Small intestine (tissue), 7 donors: ENCODE results near the gene CFAP299. TPM values are rescaled to one million over a fixed set of nuclear protein-coding genes. Genes with fewer than 3 reads are reported as not detected.

Experiments used
- DNase-seq, 2 donors: peaks; one replicate each; pipeline versions ENCODE4 v3.0.0 to v3.0.0-alpha.2; 2013
- FAIRE-seq: peaks from 2 replicates; lab custom pipeline; 2012; peaks lifted over from hg19 to GRCh38; lab: Jason Lieb, UNC
- H3K27ac ChIP-seq, 3 donors: one replicate each; pipeline ENCODE4 v1.5.1; 2013; ENCODE audit warnings: low read length in 2 of 3, mild to moderate bottlenecking in 2 of 3, control low read depth in 1 of 3, inconsistent platforms in 1 of 3, low read depth in 1 of 3, moderate library complexity in 1 of 3
- H3K27me3 ChIP-seq, 3 donors: one replicate each; pipeline ENCODE4 v1.6.1; 2013; ENCODE audit warnings: low read length in 3 of 3, inconsistent platforms in 1 of 3; ENCODE audit not compliant: control insufficient read depth in 3 of 3, insufficient read depth in 3 of 3
- H3K36me3 ChIP-seq, 3 donors: one replicate each; pipeline ENCODE4 v1.6.1; 2013; ENCODE audit warnings: low read length in 3 of 3, inconsistent platforms in 1 of 3, low read depth in 1 of 3, mild to moderate bottlenecking in 1 of 3, moderate library complexity in 1 of 3; ENCODE audit not compliant: control insufficient read depth in 3 of 3, insufficient read depth in 2 of 3
- H3K4me1 ChIP-seq, 3 donors: one replicate each; pipeline ENCODE4 v1.6.1; 2013; ENCODE audit warnings: low read length in 2 of 3, inconsistent platforms in 1 of 3, low read depth in 1 of 3, mild to moderate bottlenecking in 1 of 3, moderate library complexity in 1 of 3; ENCODE audit not compliant: control insufficient read depth in 3 of 3, insufficient read depth in 2 of 3
- H3K4me3 ChIP-seq, 3 donors: one replicate each; pipeline ENCODE4 v1.5.1; 2013; ENCODE audit warnings: low read length in 3 of 3, control low read depth in 1 of 3, inconsistent platforms in 1 of 3, low read depth in 1 of 3, mild to moderate bottlenecking in 1 of 3, moderate library complexity in 1 of 3
- H3K9me3 ChIP-seq, 2 donors: one replicate each; pipeline ENCODE4 v1.6.1; 2013; ENCODE audit warnings: low read depth in 1 of 2, low read length in 1 of 2; ENCODE audit not compliant: control insufficient read depth in 2 of 2, insufficient read depth in 1 of 2
- WGBS, 3 donors: extraction: QIAGEN DNeasy Blood & Tissue Kit; methylation state at CpG; one replicate each; pipeline ENCODE4 v1.1.7; 2013; 5-methylcytosine and 5-hydroxymethylcytosine counted together
- polyA plus RNA-seq, 4 donors: library from polyadenylated mRNA; stranded (reverse) in 3 of 4; unstranded in 1 of 4; fragments of 200-250 nt in 3 of 4; fragments of 120-200 nt in 1 of 4; gene quantifications; one replicate each; pipeline versions ENCODE4 v1.2.1 to v1.2.3, GENCODE V29; 2013
- donor health status: healthy with polysubstance abuse.
- donor health status: control.
- donor health status: control.
- donor health status: Bipolar disorder and iron deficiency.
- donor health status: healthy.

CFAP299 gene
- polyA plus RNA-seq, 4 donors, result not detected

DNA sequence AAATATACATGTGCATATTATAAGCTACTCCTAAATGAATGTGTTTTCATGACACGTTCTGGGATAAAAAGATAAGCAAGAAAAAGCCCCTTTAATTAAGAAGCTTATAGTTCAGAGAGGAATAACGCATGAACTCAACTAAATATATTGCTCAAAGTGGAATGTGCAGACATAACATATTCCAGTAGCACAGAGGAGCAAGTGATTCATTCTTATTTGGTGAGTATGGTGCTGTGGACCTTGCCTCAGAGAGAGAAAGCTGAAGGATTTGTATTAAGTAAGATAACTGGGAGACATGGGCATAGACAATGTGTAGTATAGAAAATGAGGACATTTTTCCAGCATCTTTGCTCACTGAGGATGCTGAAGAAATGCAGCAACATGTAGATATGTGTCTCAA is 76.8 kb downstream of the CFAP299 start:
- Histone ChIP-seq H3K9me3 (no peaks in the 10 kb centered on the region), H3K36me3 (no peaks in the 10 kb centered on the region), H3K27me3 (no peaks in the 10 kb centered on the region), H3K27ac (no peak overlapping the region), H3K4me3 (no peak overlapping the region), H3K4me1 (no peaks in the 10 kb centered on the region)
- FAIRE-seq (no peak), DNase-seq (peak in 1 of 2 donors; percentile 11)
- 84 to 87% (median 87%) methylated on average over 2 of the region's 2 CpGs for WGBS, 3 donors

DNA sequence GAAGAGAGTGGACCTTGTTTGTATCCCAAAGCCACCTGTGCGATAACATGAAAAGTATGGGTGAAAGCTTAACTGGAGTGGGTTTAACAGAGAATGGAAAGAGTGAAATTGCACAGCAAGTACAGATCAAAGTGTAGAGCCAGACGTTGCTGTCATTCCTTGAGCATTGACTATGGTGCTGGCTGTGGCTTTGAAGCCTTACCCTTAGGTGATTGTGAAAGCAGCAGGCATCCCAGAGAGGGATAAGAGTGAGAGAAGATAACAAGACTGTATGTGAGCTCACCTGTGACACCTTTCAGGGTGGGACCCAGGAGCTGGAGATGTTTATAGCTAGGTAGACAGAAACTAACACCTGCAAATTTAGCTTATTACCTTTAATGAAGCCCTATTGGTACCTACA is 77.6 kb downstream of the CFAP299 start:
- no peaks in the 10 kb centered on the region for H3K27me3 ChIP-seq
- no peak overlapping the region for H3K4me3 ChIP-seq
- H3K36me3 ChIP-seq, result no peaks in the 10 kb centered on the region
- DNase-seq, result peak in 1 of 2 donors; percentile 67
- H3K9me3 ChIP-seq, result no peaks in the 10 kb centered on the region
- FAIRE-seq, result no peak
- WGBS, 3 donors, result 11 to 45% (median 13%) methylated on average over 2 of the region's 2 CpGs
- H3K4me1 ChIP-seq, result no peaks in the 10 kb centered on the region
- peak overlapping the region in 1 of 3 donors; percentile 21 for H3K27ac ChIP-seq

GRCh38 chr4:80417019-80417418 is 81.5 kb downstream of the CFAP299 start:
- FAIRE-seq, result no peak
- H3K4me1 ChIP-seq, result no peaks in the 10 kb centered on the region
- H3K36me3 ChIP-seq, result no peaks in the 10 kb centered on the region
- WGBS, 3 donors, result 91 to 94% (median 93%) methylated on average over 2 of the region's 2 CpGs
- H3K27ac ChIP-seq, result no peak overlapping the region
- H3K4me3 ChIP-seq, result no peak overlapping the region
- H3K27me3 ChIP-seq, result no peaks in the 10 kb centered on the region
- no peaks in the 10 kb centered on the region for H3K9me3 ChIP-seq
- no peak for DNase-seq

- DNase-seq (no peak), FAIRE-seq (no peak)
- H3K9me3 ChIP-seq, result no peaks in the 10 kb centered on the region
- no peaks in the 10 kb centered on the region for H3K4me1 ChIP-seq
- no peak overlapping the region for H3K4me3 ChIP-seq
- WGBS, 3 donors, result 69 to 77% (median 71%) methylated on average over 1 of the region's 1 CpG
- H3K27me3 ChIP-seq, result no peaks in the 10 kb centered on the region
- H3K36me3 ChIP-seq, result no peaks in the 10 kb centered on the region
- no peak overlapping the region for H3K27ac ChIP-seq
Observed at GRCh38 chr4:80419946-80420345, 84.4 kb downstream of the CFAP299 start.

- Histone ChIP-seq H3K27me3 (no peaks in the 10 kb centered on the region), H3K27ac (no peak overlapping the region), H3K4me1 (peaks cover 0 to under 1% (median 0%) of the 10 kb centered on the region in 3 donors), H3K36me3 (no peaks in the 10 kb centered on the region), H3K9me3 (no peaks in the 10 kb centered on the region), H3K4me3 (no peak overlapping the region)
- DNase-seq (no peak), FAIRE-seq (no peak)
- 42 to 86% (median 75%) methylated on average over 1 of the region's 1 CpG for WGBS, 3 donors
Observed at GRCh38 chr4:80420638-80421037, 85.1 kb downstream of the CFAP299 start.

- Histone ChIP-seq H3K27ac (no peak overlapping the region), H3K9me3 (no peaks in the 10 kb centered on the region), H3K4me1 (peaks cover 0 to 3% (median 0%) of the 10 kb centered on the region in 3 donors), H3K27me3 (no peaks in the 10 kb centered on the region), H3K36me3 (no peaks in the 10 kb centered on the region), H3K4me3 (no peak overlapping the region)
- FAIRE-seq (no peak), DNase-seq (peak in 1 of 2 donors; percentile 28)
- 77 to 91% (median 83%) methylated on average over 1 of the region's 1 CpG for WGBS, 3 donors
Observed at GRCh38 chr4:80422727-80423404, 87.3 kb downstream of the CFAP299 start.

DNA sequence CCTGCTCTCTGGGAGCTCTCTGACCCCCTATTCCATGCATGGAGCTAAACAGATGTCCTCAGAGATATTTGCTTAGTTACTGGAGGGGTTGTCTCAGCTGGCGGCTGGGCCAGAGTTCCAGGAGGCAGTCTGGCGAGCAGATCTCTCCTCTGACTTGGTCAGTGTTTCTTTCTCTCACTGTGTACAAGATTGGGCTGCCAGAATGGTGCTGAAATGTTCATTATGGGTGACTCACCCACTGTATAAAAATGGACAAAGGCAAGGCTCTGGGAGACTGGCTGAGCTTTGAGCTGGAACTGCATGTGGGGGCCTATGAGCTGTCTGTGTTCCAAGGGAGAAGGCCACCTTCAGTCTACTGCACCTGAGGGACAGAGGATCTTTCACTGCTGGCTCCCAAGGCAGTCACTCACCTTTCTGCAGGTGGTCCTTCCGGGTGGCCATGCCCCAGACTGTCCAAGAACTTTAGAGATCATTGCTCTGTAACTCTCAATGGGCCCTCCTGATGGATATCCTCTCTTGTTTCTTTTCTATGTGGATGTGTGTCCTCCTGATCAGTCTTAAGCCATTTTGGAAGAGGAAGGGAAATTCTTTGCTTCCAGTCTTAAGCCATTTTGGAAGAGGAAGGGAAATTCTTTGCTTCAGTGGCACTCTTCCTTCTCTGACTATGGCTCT is 88.2 kb downstream of the CFAP299 start:
- WGBS, 3 donors, result 89 to 93% (median 92%) methylated on average over 3 of the region's 3 CpGs
- FAIRE-seq, result no peak

GRCh38 chr4:80424225-80424581 is 88.7 kb downstream of the CFAP299 start:
- WGBS, 3 donors, result 81 to 97% (median 93%) methylated on average over 2 of the region's 2 CpGs
- Histone ChIP-seq H3K4me1 (peaks cover 0 to 3% (median 0%) of the 10 kb centered on the region in 3 donors), H3K27ac (no peak overlapping the region), H3K4me3 (no peak overlapping the region), H3K9me3 (no peaks in the 10 kb centered on the region), H3K27me3 (no peaks in the 10 kb centered on the region), H3K36me3 (no peaks in the 10 kb centered on the region)
- FAIRE-seq (no peak), DNase-seq (no peak)

More for the DNA sequence above, 88.2 kb downstream of the CFAP299 start:
- Histone ChIP-seq H3K4me1 (peaks cover 0 to 3% (median 0%) of the 10 kb centered on the region in 3 donors), H3K27ac (no peak overlapping the region), H3K27me3 (no peaks in the 10 kb centered on the region), H3K9me3 (no peaks in the 10 kb centered on the region), H3K36me3 (no peaks in the 10 kb centered on the region), H3K4me3 (no peak overlapping the region)
- DNase-seq, result no peak
